Measurements from ENCODE around the gene RGL3. TPM values are rescaled to one million over a fixed set of nuclear protein-coding genes. Genes with fewer than 3 reads are reported as not detected.

RGL3 gene
- total and polyA plus RNA-seq, 9 of the 15 experiments (the other 6 are each of a cell fraction or from before 2014, with no cell fraction given), result 0.12 to 0.61 (median 0.32) TPM; not detected in 4

- TF ChIP-seq SMARCC2 (IDR thresholded peaks at IDR 0.05; ENCODE audit: low read depth) (no peak), ZSCAN32 (CRISPR knock-in tag; IDR thresholded peaks at IDR 0.05) (no peak), RBM22 (IDR thresholded peaks at IDR 0.05; ENCODE audit: low read depth, low read length, poor library complexity, severe bottlenecking) (peak; percentile 30), TAF7 (tag; IDR thresholded peaks at IDR 0.05) (peak; percentile 52; the same call in 1 of the 2 replicates), THRA (IDR thresholded peaks at IDR 0.05) (no peak), HES1 (IDR thresholded peaks at IDR 0.05; ENCODE audit: low read depth) (peak; percentile 61; the same call in 1 of the 2 replicates), KLF13 (tag; IDR thresholded peaks at IDR 0.05; ENCODE audit: borderline replicate concordance, low read depth) (peak; percentile 91), LEF1 (IDR thresholded peaks at IDR 0.05) (no peak), SIN3B (IDR thresholded peaks at IDR 0.05; ENCODE audit: low read depth) (no peak), MLLT1 (IDR thresholded peaks at IDR 0.05) (no peak), ARID4B (CRISPR knock-in tag; IDR thresholded peaks at IDR 0.05) (peak; percentile 64; the same call in 1 of the 2 replicates), KAT2B (IDR thresholded peaks at IDR 0.05; ENCODE audit: low read depth, low read length) (no peak), NRF1 (conservative IDR thresholded peaks at IDR 0.05 in 1 of 2, IDR thresholded peaks at IDR 0.05 in 1 of 2) (peak; percentile 82 to 85), ZHX1 (conservative IDR thresholded peaks at IDR 0.05; ENCODE audit: low read length) (peak; percentile 98), HOXB6 (CRISPR knock-in tag; IDR thresholded peaks at IDR 0.05; ENCODE audit: borderline replicate concordance) (no peak), IRF2 (CRISPR knock-in tag; IDR thresholded peaks at IDR 0.05) (no peak), ZNF408 (CRISPR knock-in tag; IDR thresholded peaks at IDR 0.05; ENCODE audit: low read depth) (no peak)
Measured at GRCh38 chr19:11435057-11435832, 16.1 kb upstream of the RGL3 start, which contains the start of the genes ODAD3 and PRKCSH (continued).
